ENCODE data around the gene TMEM116.
"Not testable (repeated sequence)": the region's sequence is repeated elsewhere in the genome, so short reads cannot be mapped to it uniquely, and the experiment has no call there.

TMEM116 gene

DNA sequence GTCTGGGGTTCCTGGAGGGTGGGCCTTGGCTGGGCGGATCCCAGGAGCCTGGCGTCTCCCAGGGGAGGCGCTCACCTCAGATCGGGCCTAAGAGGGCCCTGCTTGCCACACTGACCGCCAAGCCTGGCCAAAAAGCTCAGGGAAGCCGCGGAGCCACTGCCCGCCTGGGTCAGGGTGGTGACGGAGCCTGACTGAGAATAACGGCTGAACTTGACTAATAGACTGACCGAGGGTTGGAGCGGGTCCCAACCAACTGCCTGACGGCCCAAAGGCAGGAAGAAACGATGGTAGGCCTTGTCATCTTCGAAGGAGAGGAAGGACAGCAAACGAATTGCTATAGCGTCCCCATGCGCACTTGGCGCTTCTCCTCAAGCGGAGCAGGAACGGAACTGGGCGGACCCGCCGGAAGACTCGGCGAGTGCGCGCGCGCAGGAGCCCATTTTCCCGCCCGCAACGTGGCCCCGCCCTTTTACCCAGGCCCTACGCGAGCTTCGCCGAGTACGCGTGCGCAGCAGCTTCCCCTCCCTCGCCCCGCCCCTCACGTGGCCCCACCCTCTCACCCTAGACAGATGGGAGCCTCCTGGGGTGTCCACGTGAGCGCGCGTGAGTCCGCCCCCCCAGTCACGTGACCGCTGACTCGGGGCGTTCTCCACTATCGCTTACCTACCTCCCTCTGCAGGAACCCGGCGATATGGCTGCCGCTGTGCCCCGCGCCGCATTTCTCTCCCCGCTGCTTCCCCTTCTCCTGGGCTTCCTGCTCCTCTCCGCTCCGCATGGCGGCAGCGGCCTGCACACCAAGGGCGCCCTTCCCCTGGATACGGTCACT lies at the start of gene TMEM116, which contains the start of gene ERP29:
TSS of gene TMEM116 (minus strand) at position 391 of the 826 bp plus-strand sequence. CDS start 7,895 bp downstream, outside the sequence.
TSS of gene ERP29 (plus strand) at position 652 of the 826 bp plus-strand sequence. CDS start at position 692, 40 bp downstream.
- peak; percentile 99 for DNase-seq

DNA sequence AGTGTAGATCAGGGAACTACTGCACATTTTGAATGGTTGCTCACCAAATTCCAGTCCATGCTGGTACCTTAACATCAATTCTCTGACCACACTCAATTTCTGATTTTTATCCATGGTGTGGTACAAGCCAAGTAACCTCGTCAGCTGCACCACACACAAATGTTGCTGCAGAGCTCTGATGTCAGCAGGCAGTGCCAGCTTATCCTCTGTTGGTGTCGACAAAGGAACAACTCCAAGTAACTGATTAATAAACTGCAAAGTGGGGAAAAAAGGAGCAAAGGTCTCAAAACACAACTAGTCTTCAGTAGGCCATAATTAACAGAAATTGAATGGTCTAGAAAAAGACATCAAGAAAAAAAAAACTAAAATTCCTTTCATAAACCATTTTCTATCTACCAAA lies 48.2 kb upstream of the TMEM116 start:
- no peak for DNase-seq

- DNase-seq = no peak
Measured at GRCh38 chr12:112049351-112049750, 36.4 kb upstream of the TMEM116 start.

DNA sequence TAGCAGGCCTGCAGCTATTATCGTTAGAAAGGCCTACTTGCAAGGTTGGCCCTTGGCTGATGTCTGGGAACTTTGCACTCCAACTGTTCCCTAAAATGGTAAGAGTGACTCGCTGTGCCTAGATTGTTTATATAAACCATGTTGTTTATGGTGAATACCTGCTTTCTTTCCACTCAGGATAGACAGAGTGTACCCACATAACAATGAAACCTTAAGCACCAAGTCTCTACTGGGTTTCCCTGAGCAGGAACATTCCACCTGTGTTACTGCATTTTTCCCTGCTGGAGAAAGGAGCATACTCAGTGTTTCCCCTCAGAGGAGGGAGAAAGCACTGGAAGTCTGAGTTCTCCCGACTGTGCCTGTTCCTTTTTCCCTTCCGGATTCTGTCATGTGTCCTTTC lies 33.0 kb upstream of the TMEM116 start:
- DNase-seq = no peak

- DNase-seq = not testable (repeated sequence)
Measured at GRCh38 chr12:112036614-112037013, 23.6 kb upstream of the TMEM116 start.

GRCh38 chr12:112035219-112035785 lies 22.3 kb upstream of the TMEM116 start:
- DNase-seq = no peak

GRCh38 chr12:112032292-112032691 lies 19.3 kb upstream of the TMEM116 start:
- DNase-seq = no peak

DNA sequence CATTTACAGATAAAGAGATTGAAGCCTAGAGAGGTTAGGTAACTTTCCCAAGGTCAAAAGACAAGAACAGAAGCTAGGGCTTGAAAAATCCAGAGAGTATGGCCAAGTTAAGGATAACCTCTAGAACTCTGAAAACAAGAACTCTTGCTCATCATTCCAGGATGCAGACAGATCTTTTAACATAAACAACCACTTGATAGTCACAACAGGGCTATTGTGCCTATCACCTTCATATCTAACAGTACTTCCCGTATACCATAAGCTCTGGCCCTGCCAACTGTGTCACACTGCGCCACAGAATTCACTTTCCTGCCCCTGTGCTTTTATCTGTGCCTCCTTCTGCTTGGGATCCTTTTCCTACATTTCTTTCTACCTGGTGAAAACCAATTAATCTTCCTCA lies 18.5 kb upstream of the TMEM116 start:
- no peak for DNase-seq

DNA sequence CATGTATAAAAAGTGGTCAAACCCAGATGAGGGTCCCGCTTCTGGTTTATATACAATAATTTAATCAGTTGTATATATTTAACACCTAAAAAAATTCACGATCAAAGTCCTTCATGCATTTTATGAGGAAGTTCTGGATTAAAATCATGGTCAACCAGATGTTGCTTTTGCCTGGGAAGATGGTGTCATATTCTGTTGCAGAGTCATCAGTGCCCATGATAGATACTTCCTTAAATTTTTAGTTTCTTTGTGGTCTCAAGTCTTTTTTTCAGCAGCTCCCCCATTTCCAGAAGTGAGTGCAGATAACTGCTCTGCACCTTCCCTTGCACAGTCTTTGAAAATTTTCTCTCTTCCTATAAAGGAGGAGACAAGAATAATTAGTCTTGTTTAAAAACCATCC lies 16.3 kb upstream of the TMEM116 start:
- no peak for DNase-seq

GRCh38 chr12:112025808-112026375 lies 12.9 kb upstream of the TMEM116 start:
- no peak for DNase-seq

GRCh38 chr12:112023759-112024396 lies 10.9 kb upstream of the TMEM116 start:
- DNase-seq = no peak

GRCh38 chr12:112022241-112023016 lies 9.5 kb upstream of the TMEM116 start:
- DNase-seq = no peak

GRCh38 chr12:112020947-112021457 lies 8.0 kb upstream of the TMEM116 start:
- no peak for DNase-seq

DNA sequence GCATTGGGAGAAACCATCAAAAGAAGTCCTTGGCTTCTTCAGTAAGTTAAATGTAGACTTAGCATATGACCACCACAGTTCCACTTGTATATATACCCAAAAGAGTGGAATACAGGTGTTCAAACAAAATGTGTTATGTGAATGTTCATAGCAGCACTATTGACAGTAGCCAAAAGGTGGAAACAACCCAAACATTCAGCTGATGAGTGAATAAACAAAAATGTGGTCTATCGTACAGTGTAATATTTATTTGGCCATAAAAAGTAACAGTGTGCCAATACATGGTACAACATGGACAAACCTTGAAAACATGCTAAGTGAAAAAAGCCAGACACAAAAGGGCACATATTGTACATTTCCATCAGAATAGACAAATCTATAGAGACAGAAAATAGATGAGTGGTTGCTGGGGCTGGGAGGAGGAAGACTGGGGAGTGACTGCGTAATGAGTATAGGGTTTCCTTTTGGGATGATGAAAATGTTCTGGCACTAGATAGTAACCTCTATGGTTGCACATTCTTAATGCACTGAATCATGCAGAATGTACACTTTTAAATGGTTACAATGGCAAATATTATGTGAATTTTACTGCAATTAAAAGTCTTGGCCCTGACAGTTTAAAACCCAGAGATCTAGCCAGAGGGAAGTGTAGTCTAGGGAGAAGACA lies 5.7 kb upstream of the TMEM116 start:
- no peak for DNase-seq

DNA sequence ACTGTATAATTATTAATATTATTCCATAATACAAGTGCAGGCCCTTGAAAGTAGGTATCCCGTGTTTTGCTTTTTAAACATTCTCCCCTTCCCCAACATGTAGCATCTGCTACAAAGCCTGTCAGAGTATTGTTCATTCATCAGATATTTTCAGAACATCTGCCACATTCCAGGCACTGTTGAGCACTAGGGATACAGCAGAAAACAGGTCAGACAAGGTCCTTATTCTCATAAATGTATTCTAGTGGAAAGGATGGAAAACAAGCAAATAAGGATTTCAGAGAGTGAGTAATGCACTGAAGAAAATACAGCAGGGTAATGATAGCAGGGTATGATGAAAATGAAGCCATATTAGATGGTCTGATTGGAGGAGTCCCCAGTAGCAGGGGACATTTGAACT lies 4.1 kb upstream of the TMEM116 start:
- no peak for DNase-seq

DNA sequence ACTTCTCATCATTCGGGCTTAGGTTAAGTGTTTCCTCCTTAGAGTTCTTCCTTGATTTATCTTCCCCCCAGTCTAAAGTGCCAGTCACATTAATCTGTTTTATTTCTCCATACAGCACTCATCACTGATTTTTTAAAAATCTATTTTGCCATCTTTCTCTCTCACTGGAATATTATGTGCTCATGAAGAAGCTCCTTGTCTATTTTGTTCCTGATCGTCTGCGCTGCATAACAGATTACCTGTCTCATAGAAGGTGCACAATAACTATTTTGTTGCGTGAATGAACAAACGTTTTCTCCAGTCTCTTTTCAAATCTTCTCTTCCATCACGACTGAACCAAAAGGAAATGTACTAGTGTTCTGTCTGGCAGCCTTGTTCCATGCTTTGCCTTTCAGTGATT lies 3.0 kb upstream of the TMEM116 start:
- DNase-seq = no peak

GRCh38 chr12:112013601-112014402 lies 837 bp upstream of the TMEM116 start:
- DNase-seq = peak; percentile 87

GRCh38 chr12:112011685-112012084 lies 1.3 kb downstream of the TMEM116 start:
- DNase-seq = no peak

- no peak for DNase-seq
Measured at GRCh38 chr12:112010415-112011344, 2.3 kb downstream of the TMEM116 start.

DNA sequence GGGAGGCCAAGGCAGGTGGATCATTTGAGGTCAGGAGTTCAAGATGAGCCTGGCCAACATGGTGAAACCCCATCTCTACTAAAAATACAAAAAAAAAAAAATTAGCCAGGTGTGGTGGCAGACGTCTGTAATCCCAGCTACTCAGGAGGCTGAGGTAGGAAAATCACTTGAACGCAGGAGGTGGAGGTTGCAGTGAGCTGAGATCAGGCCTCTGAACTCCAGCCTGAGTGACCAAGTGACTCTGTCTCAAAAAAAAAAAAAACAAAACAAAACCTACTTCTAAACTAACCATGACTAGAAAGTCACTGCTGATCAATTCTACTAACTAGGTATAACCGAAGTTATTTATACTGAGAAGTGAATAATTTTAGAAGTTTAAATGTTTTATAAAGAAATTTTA lies 3.4 kb downstream of the TMEM116 start:
- DNase-seq = not testable (repeated sequence)
